Left ventricle myocardium inferior (tissue), 1 donor: ENCODE data around the gene SSR1. TPM values are rescaled to one million over a fixed set of nuclear protein-coding genes. Genes with fewer than 3 reads are reported as not detected.
"Not testable (repeated sequence)": the region's sequence is repeated elsewhere in the genome, so short reads cannot be mapped to it uniquely, and the experiment has no call there.

ENCODE experiments used
- DNase-seq: peaks from one replicate; pipeline ENCODE4 v3.0.0-alpha.2; 2020
- H3K27ac ChIP-seq: fragments of 200-600 bp; replicated peaks from 2 replicates; pipeline ENCODE4 v1.8.0; 2021
- H3K27me3 ChIP-seq: fragments of 200-600 bp; 2 replicates; pipeline ENCODE4 v1.8.0; 2021; ENCODE audit warnings: low read depth
- H3K36me3 ChIP-seq: fragments of 200-600 bp; 2 replicates; pipeline ENCODE4 v1.8.0; 2021
- H3K4me1 ChIP-seq: fragments of 200-600 bp; 2 replicates; pipeline ENCODE4 v1.8.0; 2021
- H3K4me3 ChIP-seq: fragments of 200-600 bp; 2 replicates; pipeline ENCODE4 v1.8.0; 2021; ENCODE audit warnings: mild to moderate bottlenecking, moderate library complexity
- H3K9me3 ChIP-seq: fragments of 200-600 bp; replicated peaks from 2 replicates; pipeline ENCODE4 v1.8.0; 2021
- CTCF ChIP-seq: fragments of 200-600 bp; IDR thresholded peaks from 2 replicates; pipeline ENCODE4 v1.8.0; 2021; ENCODE audit warnings: antibody characterized with exemption, mild to moderate bottlenecking, borderline replicate concordance
- intact Hi-C: fragments of 100-400 bp; cut with micrococcal nuclease; formaldehyde crosslinking; loops from one replicate; pipeline ENCODE4 v1.11.0; 2022
- total RNA-seq: library from RNA; stranded (reverse); fragmentation: NEBNext Ultra II Directional; extraction: Animal tissue kit (Norgen Biotek cat#: 25700); gene quantifications from one replicate; pipeline ENCODE4 v1.2.1, GENCODE V29; 2021
- donor health status: DM: no; HTN: yes; CAD: no; lungs with severe emphysema.

SSR1 gene
- total RNA-seq, 1 donor from 2014 or later = 53.4 TPM

GRCh38 chr6:7290079-7290478 lies 22.9 kb downstream of the SSR1 start:
- Histone ChIP-seq H3K4me1 (peaks cover 9% of the 10 kb centered on the region), H3K27me3 (no peaks in the 10 kb centered on the region), H3K4me3 (no peak overlapping the region), H3K9me3 (no peaks in the 10 kb centered on the region), H3K36me3 (peaks cover 86% of the 10 kb centered on the region), H3K27ac (no peak overlapping the region)
- no peak for TF ChIP-seq CTCF
- no peak for DNase-seq
- intact Hi-C loops = loop anchor here (10.0 kb wide), 1 partner anchor 105 kb away; no protein-coding TSS in a partner anchor

GRCh38 chr6:7285416-7285815 lies 27.6 kb downstream of the SSR1 start:
- TF ChIP-seq CTCF = no peak
- Histone ChIP-seq H3K27me3 (no peaks in the 10 kb centered on the region), H3K4me3 (no peak overlapping the region), H3K27ac (no peak overlapping the region), H3K9me3 (no peaks in the 10 kb centered on the region), H3K36me3 (peaks cover 65% of the 10 kb centered on the region), H3K4me1 (no peaks in the 10 kb centered on the region)
- intact Hi-C loops = no loop called here
- no peak for DNase-seq

GRCh38 chr6:7283676-7284075 lies 29.3 kb downstream of the SSR1 start:
- H3K27me3 ChIP-seq = no peaks in the 10 kb centered on the region
- no peaks in the 10 kb centered on the region for H3K9me3 ChIP-seq
- TF ChIP-seq CTCF = no peak
- peaks cover 51% of the 10 kb centered on the region for H3K36me3 ChIP-seq
- H3K4me1 ChIP-seq = no peaks in the 10 kb centered on the region
- H3K27ac ChIP-seq = no peak overlapping the region
- H3K4me3 ChIP-seq = no peak overlapping the region
- DNase-seq = no peak
- intact Hi-C loops = no loop called here

- H3K4me1 ChIP-seq = no peaks in the 10 kb centered on the region
- peaks cover 37% of the 10 kb centered on the region for H3K36me3 ChIP-seq
- H3K4me3 ChIP-seq = no peak overlapping the region
- no peak for TF ChIP-seq CTCF
- H3K27me3 ChIP-seq = no peaks in the 10 kb centered on the region
- DNase-seq = no peak
- no peak overlapping the region for H3K27ac ChIP-seq
- intact Hi-C loops = no loop called here
- no peaks in the 10 kb centered on the region for H3K9me3 ChIP-seq
Measured at GRCh38 chr6:7282097-7282906, 30.7 kb downstream of the SSR1 start.

GRCh38 chr6:7276199-7276524 lies 36.8 kb downstream of the SSR1 start:
- Histone ChIP-seq H3K4me1 (no peaks in the 10 kb centered on the region), H3K4me3 (no peak overlapping the region), H3K27me3 (no peaks in the 10 kb centered on the region), H3K27ac (no peak overlapping the region), H3K9me3 (no peaks in the 10 kb centered on the region), H3K36me3 (no peaks in the 10 kb centered on the region)
- no peak for DNase-seq
- TF ChIP-seq CTCF = no peak
- intact Hi-C loops = no loop called here

GRCh38 chr6:7274525-7274924 lies 38.5 kb downstream of the SSR1 start:
- H3K36me3 ChIP-seq, H3K27me3 ChIP-seq, H3K4me3 ChIP-seq, intact Hi-C loops, H3K9me3 ChIP-seq, H3K27ac ChIP-seq, DNase-seq, H3K4me1 ChIP-seq: not testable (repeated sequence)
